ENCODE results near the gene NEK10.
"Not testable (repeated sequence)": the region's sequence is repeated elsewhere in the genome, so short reads cannot be mapped to it uniquely, and the experiment has no call there.

NEK10 gene, protein sequence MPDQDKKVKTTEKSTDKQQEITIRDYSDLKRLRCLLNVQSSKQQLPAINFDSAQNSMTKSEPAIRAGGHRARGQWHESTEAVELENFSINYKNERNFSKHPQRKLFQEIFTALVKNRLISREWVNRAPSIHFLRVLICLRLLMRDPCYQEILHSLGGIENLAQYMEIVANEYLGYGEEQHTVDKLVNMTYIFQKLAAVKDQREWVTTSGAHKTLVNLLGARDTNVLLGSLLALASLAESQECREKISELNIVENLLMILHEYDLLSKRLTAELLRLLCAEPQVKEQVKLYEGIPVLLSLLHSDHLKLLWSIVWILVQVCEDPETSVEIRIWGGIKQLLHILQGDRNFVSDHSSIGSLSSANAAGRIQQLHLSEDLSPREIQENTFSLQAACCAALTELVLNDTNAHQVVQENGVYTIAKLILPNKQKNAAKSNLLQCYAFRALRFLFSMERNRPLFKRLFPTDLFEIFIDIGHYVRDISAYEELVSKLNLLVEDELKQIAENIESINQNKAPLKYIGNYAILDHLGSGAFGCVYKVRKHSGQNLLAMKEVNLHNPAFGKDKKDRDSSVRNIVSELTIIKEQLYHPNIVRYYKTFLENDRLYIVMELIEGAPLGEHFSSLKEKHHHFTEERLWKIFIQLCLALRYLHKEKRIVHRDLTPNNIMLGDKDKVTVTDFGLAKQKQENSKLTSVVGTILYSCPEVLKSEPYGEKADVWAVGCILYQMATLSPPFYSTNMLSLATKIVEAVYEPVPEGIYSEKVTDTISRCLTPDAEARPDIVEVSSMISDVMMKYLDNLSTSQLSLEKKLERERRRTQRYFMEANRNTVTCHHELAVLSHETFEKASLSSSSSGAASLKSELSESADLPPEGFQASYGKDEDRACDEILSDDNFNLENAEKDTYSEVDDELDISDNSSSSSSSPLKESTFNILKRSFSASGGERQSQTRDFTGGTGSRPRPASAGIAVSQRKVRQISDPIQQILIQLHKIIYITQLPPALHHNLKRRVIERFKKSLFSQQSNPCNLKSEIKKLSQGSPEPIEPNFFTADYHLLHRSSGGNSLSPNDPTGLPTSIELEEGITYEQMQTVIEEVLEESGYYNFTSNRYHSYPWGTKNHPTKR

DNA sequence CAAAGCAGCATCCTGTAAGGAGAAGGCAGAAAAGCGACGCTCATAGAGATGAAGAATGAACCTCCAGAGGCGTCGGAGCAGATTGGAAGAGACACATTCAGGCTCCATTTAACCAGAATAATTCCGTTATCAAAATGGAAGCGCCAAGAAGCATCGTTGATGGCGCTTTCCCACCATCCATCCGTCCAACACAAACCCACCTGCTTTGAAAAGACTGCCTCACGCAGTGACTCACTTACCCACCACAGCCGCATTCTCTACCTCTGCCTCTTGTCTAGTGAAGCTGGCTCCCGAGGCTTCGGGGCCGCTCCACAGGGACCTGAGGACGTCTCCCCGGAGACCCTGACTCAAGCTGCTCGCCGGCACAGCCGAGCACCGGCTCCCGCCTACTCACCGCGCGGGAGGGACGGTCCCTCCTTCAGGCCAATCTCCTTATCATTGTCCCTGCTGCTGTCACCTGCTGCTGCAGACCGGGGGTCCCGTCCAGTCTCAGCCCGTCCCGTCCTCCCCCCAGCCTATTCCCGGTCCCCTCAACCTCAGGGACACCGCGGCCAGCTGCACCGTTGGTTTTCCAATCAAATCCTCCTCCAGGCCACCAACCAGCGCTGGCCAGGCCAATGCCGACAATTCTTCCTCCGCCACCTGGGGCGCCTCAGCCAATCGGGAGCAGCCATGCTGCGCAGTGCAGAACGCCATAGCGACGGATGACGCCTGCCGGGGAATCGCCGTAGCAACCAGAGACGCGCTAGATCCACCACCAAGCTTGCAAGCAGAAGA, at the start of gene NEK10:
Gene NEK10, minus strand, starts transcription at position 553 of the 777 bp plus-strand sequence. CDS start 16,501 bp downstream, outside the sequence.
- DNase-seq, result peak; percentile 96

DNA sequence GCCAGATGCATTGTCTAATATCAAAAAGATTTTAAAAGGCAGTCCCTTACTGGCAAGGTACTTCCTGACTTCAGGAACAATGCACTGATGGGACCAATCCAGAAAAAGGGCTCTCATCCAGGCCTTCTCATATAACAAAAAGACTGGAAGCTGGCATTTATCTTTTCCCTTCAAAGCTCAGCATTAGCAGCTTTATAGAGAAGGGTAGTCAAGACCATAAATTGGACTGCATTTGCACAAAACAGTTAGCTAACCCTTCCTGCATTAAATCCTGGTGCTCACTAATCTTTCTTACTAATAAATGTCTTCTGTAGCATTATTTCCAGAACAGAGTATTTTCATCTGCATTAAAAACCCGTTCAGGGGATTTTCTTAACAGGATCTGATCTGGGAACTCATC, 46.0 kb upstream of the NEK10 start:
- no peak for DNase-seq

DNA sequence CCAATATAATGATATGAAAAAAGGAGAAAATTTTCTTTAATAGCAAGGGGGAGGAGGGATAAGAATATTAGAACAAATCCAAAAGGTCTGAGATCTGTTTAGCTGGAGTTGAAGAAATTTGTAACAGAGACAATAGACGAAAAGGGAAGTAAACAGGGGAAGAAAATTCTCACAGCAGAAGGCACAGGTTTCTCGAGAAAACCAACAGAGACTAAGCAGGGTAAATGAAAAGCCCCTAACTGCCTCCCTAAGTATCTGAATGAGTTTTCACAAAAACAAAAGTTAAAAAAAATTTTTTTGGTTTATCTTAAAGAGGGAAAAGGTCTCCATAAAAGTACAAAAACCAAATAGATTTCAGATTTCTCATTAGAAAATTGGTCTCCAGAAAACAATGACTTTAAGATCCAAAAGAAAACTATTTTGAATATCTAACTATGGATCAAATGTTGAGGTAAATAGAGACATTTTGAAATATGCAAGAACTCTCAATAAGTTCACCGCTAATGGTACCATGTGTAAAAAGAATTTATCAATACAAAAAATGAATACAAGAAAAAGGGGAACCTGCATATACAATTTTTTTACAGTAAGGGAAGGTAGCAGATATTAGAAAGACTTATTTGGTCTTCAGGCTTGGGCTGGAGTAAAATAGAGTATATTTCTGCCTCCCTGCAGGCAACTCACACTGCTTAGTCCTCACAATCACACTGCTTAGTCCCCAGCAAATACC, 23.9 kb upstream of the NEK10 start:
- DNase-seq, result no peak

DNA sequence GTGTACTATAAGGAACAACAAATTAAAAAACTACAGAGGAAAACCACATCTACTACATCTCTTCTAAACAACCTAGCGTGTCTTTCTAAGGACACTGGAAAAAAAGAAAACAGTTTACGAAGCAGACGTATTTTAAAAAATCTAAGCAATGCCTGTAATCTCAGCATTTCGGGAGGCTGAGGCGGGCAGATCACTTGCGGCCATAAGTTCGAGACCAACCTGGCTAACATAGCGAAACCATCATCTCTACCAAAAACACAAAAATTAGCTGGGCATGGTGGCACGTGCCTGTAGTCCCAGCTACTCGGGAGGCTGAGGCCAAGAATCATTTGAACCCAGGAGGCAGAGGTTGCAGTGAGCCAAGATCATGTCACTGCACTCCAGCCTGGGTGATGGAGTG, 23.2 kb upstream of the NEK10 start:
- DNase-seq, result not testable (repeated sequence)

DNA sequence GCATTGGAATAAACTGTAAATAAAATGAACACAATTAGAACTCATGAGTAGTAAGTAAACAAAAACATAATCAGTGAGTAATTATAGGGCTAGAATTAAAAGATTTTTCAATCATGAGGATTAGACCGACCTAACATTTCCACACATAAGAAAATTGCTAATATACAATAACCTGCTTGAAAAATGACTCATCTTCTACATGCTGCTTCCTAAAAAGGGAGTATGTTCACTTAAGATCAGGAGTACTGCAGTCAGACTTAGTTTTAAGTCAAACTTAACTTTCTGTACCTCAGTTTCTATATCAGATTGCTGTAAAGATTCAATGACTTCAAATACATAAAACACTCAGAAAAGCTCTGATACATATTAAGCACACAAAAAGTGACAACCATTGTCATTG, 22.6 kb upstream of the NEK10 start:
- DNase-seq, result no peak

DNA sequence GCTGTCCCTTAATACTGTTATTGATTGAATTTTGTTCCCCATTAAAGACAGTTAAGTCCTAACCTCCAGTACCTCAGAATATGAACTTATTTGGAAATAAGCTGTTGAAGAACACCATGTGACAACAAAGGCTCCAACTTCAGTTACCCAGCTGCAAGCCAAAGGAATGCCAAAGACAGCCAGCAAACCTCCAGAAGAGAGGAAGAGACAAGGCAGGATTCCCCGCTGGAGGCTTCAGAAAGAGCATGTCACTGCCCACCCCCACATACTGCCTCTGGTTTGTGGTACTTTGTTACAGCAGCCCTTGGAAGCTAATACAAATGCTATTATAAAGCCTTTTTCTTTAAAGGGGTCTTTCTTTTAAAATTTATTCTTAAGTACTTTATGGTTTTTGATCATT, 18.4 kb upstream of the NEK10 start:
- no peak for DNase-seq

DNA sequence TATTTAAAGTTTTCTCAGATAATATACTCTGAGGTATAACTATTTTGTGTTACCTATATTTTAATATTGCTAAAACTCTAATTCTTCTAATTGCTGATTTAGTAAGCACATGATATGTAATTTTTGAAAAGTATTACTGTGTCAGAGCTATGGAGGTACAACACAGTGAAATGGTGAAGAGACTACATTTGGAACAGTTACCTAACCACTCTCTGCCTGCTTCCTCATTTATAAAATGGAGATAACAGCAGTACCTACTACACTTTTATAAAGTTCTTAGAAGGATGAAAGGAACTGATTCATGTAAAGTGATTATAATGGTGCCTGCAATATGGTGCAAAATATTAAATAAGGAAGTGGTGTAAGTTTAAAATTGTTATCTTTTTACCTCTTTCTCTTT, 16.3 kb upstream of the NEK10 start:
- no peak for DNase-seq

DNA sequence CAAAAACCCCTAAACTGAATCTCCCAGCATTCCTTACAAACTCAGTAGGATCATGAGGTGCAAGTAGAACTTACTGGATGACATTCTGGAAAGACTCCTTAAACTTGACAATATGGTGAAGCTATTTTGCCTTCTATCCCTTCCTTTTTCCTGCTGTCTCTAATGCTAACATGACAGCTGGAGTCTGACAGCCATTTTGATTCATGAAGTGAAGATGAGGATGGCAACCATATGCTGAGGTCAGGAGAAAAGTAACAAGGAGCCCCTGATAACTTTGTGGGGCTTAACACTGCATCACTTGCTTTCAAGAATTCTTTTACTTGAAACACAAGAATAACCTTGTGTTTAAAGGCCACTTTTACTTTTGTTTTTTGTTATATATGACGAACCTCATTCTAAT, 15.0 kb upstream of the NEK10 start:
- DNase-seq, result no peak

DNA sequence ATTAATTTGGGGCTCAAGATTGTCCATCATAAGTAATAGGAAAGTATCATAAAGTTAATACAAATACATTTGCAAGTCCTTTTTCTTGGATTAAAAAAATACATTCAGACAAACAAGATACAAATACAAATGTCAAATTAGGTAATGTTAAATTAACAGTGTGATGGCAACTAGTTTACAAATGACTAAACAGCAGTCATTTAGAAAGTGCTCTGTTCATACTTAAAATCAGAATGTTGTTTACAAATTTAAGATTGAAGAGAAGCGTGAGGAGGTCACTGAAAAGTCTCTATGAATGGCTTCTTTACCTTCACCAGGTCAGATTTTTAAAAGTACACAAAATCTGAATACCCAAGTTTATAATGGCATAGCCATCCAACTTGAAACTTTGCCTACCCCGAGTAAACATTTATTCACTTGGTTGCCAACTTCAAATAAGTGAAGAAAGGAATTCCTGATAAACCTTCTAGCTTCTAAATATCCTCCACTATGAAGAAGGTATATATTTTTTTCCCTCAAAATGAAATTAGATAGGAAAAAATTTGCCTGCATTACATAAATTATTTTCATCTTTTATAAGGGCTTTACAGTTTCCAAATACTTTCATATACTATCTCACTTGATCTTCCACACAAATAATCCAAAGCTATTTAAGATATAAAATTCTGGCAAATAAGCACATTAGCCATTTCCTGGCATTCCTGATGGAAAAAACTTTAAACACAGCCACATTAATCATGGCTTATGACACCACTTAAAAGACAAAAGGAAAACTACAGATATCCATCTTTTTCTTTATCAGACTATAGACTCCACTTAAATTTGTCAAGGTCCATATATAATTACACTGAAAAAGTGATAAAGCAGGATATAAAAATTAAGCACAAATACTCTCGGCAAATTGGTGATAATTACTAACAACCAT, 11.5 kb upstream of the NEK10 start:
- no peak for DNase-seq

DNA sequence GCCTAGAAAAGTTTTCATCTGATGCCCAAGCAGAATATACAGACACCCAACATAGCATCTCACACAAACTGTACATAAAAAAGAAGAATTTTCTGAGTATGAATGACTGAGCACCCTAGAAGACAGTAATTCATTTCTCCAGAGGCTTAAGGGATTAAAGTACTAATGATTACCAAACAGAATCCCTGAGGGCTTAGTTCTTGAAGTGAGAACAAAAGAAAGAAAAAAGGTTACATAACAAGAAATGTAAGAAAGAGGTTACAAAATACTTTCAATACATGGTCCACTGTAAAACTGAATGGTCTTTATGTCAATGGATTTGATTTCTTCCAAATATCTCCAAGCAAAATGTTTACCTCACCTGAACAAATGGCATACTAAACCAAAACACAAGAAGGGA, 9.1 kb upstream of the NEK10 start:
- no peak for DNase-seq

DNA sequence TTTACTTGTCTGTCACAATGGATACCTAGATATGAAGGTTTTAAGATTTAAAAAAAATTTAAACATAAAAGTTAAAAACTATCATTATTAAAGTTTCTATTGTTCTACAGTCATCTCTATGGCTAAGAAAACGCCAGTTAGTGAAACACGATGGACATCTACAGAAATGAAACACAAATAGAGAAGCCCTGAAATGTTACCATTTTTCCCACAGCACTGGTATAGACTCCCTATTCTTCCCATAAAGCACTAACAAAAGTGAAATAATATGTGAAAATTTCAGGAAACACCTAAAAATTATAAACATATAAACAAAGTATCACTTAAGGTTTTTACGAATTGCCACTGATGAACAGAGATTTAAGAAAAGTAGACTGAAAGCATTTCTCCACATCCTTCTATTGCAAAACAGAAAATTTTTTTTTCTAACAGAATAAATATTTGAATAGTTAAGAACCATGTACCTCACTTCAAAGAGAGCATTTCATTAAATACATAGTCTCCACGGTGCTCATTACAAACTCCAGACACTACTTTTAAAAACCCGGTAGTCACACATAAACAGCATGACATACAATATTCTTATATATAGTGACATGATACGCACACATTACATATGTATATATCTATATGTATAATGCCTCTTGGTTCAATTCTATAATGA, 7.1 kb upstream of the NEK10 start:
- DNase-seq, result no peak

DNA sequence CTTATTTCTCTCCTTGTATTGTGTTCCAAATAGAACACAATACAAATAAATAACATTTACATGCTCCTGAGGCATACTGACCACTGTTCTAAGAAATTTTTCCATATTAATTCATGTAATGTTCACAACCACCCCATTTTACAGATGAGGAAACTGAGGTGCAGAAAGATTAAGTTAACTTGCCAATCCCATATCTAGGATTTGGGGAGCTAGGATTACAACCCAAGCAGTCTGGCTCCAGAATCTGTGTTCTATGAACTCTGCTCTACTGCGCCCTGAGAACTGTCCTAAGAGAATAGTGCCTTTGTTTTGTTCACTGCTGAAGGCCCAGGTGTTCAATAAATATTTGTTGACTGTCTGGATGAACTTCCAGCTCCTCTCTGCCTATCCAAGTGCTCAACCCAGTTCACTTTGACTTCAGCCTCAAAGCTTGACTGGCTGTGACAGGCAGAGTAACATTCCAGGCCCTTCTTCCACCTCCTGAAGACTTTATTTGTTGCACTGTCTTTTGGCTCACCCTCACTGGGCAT, 3.1 kb downstream of the NEK10 start:
- DNase-seq, result no peak

DNA sequence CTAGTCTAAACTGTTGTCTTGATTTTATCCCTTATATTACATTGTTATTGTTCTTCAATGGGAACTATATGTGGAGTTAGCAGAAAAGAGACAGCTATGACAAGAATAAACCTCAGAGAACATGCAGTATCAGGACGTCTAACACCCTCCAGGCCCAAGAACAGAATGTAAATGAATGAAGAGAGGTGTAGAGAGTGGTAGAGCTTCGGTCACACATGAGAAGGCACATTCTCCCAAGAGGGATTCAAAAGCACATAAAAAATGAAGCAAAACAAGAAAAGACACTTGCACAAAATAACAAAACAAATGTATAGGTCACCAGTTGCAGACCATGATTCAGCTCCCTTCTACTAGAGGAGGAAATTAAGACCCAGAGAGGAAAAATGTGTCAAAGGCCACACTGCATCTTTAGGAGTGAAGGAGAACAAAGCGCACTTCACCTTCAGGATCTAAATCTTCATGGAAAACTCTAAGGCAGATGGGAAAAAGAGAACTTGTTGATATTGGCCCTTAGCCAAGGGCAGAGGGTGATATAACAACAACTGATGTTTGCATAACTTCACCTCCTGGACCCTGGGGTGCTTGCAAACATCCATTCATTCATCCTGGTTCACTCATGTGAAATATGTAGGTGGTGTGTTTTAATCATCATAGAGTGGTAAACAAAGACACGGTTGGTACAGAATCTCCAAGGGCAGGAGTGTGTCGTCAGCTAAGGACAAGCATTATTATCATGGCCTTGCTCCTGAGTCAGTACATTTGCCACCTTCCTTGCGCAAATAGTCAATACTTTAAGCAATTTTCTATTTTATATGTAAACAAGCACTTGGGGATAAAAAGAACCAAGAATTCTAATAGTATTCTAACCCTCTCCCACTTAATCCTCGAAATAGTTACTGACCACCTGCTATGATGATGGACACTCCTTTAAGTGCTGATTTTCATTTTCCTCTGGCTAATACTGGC, 8.8 kb downstream of the NEK10 start:
- no peak for DNase-seq

DNA sequence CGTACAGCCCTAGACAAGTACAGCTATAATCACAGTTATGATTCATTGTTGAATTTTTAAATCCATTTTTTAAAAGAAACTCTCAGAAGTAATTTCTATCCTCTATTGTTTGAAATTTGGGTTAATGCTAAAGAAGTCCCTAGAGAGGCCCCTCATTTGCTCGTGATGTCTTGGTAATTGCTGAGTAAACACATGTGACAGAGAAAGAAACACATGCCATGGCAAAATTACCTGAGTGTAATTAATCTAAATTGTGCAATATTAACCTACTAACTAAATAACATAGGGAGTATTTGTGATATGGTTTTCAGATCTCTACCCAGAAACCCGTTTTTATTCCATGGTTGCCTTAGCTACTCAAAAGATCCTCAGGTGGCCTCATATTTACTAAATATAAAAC, 10.8 kb downstream of the NEK10 start:
- DNase-seq, result no peak

DNA sequence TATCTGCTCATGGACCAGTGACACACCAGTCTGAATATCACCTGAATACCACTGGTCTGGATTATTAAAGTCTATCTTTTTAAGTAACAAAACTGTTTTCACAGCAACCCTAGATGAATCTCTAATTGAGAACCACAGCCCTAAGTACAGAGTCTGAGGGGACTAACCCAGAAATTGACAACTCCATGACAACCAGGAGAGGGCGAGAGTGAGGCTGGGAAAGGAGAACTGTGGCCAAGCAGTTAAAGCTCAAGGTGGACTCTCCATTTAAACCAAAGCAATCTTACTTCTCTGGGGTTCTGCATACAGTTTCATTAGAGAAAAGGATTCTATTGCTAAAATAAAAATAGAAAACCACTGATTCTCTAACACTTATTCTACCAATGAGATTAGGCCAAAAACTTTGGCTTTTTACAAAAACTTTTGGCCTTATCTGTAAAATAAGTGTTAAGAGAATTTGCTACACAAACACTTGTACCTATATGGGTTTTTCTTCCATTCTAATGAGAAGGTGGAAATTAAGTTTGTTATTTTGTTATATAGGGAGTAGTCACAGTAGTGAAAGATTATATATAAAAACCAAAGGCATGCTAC, 11.4 kb downstream of the NEK10 start:
- peak; percentile 79 for DNase-seq

DNA sequence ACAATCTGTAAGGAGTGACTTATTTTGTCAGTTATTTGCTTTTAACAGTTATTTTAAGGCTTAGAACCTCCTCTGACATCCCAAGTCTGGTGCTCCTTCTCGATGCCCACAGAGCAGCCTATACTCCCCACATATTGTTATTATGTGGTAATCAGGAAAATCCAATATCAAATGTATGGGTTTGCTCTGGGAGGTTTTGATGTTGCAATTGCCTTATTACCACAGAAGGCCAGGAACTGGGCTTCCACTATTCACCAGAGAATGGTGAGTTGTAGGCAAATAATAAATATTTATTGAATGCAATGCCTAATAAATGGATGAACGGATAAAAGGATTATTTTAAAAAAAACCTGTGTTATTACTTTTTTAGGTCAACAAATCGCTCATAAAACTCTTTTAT, 12.2 kb downstream of the NEK10 start:
- no peak for DNase-seq

DNA sequence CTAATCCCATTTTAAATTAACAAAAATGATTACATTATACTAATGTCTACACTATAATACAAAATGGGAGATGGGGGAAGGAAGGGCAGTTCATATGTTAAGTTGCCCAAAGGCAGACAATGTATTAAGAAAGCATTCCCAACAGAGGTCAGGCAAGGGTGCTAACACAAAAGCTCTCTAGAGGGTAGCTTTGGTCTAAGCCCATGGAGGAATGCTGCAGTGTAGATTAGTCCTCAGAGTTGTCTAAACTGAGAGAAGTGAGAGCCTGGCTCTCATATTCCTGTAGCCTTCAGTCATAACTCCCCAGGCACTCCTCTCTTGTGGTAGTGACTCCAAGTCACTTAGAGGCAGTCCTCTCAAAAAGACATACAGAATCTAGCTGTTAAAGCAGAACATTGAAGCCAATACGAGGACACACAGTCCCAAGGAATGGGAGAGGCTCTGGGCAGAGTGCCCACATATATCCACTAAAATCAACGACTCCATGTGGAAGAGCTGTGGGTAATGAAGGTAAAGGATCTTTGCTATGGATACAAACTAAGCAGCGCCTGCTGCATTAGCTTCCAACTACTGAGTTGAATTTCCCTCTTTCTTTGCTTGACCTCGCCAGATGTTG, 14.5 kb downstream of the NEK10 start:
- no peak for DNase-seq

DNA sequence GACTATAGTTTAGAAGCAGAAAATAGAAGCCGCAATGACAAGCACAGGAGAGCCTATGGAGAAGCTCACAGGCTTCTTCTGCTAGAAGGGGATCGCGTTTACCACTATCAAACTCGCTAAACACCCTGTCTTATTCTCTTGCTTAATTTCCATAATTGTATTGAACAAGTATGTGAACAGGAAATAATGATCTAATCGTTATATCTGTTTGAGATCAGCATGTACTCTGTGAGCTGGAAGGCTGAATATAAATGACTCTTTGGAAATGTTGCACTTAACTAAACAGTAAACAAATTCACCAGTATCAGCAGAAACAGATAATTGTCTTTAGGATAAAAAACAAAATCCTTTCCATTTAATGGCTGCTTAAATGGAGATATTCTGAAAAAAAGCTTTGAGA, 15.0 kb downstream of the NEK10 start:
- DNase-seq, result no peak
